Prostate gland (tissue), 2 donors: ENCODE data around the gene MCM10. TPM values are rescaled to one million over a fixed set of nuclear protein-coding genes. Genes with fewer than 3 reads are reported as not detected.
"Not testable (repeated sequence)": the region's sequence is repeated elsewhere in the genome, so short reads cannot be mapped to it uniquely, and the experiment has no call there.

ENCODE experiments used
- DNase-seq: peaks from one replicate; pipeline ENCODE4 v3.0.0-alpha.2; 2019; ENCODE audit warnings: low spot score
- H3K27ac ChIP-seq, 2 donors: fragments of 200-600 bp; sonication (generic); 2 replicates each; pipeline ENCODE4 v1.5.1; 2017 to 2019
- H3K27me3 ChIP-seq: fragments of 200-600 bp; sonication (generic); replicated peaks from 2 replicates; pipeline ENCODE4 v1.5.1; 2019; ENCODE audit not compliant: insufficient read depth
- H3K36me3 ChIP-seq, 2 donors: fragments of 200-600 bp; sonication (generic); 1 replicate in 1 of 2; 2 replicates in 1 of 2; pipeline versions ENCODE4 v1.5.1 to v1.8.1; 2017 to 2019
- H3K4me1 ChIP-seq: fragments of 200-600 bp; sonication (generic); replicated peaks from 2 replicates; pipeline ENCODE4 v1.5.1; 2019
- H3K4me3 ChIP-seq, 2 donors: fragments of 200-600 bp; sonication (generic); 2 replicates each; pipeline ENCODE4 v1.5.1; 2017 to 2019
- H3K9me3 ChIP-seq: fragments of 200-600 bp; sonication (generic); 2 replicates; pipeline ENCODE4 v1.5.1; 2017
- POLR2A ChIP-seq: fragments of 450-650 bp; IDR thresholded peaks from one replicate; pipeline ENCODE4 v1.6.1; 2016; ENCODE audit warnings: antibody characterized with exemption, mild to moderate bottlenecking
- POLR2AphosphoS5 ChIP-seq: sonication (generic); formaldehyde crosslinking; IDR thresholded peaks from one replicate; pipeline ENCODE4 v1.6.1; 2017; ENCODE audit warnings: antibody characterized with exemption
- WGBS: methylation state at CpG from one replicate; pipeline ENCODE4 v1.1.5; 2018; 5-methylcytosine and 5-hydroxymethylcytosine counted together
- intact Hi-C: fragments of 100-400 bp; cut with DNase I; formaldehyde crosslinking; loops from one replicate; pipeline ENCODE4 v1.14.2; 2022
- total RNA-seq, 2 donors: library from RNA; depleted of rRNA; stranded (reverse); fragments of >200 nt; gene quantifications; one replicate each; pipeline ENCODE4 v1.1.0, GENCODE V29; 2016
- TF ChIP-seq, protein P1 (sequence below), 4 experiments: fragments of 200-600 bp in 2 of 4; fragments of 450-650 bp in 2 of 4; sonication (generic) in 2 of 4; IDR thresholded peaks; 1 replicate in 3 of 4; 2 replicates in 1 of 4; pipeline ENCODE4 v1.5.1; 2016 to 2019; ENCODE audit warnings: antibody characterized with exemption in 4 of 4, mild to moderate bottlenecking in 2 of 4, moderate library complexity in 2 of 4

MCM10 gene
- total RNA-seq, 2 donors from 2014 or later, result 0.55 to 1.6 TPM

DNA sequence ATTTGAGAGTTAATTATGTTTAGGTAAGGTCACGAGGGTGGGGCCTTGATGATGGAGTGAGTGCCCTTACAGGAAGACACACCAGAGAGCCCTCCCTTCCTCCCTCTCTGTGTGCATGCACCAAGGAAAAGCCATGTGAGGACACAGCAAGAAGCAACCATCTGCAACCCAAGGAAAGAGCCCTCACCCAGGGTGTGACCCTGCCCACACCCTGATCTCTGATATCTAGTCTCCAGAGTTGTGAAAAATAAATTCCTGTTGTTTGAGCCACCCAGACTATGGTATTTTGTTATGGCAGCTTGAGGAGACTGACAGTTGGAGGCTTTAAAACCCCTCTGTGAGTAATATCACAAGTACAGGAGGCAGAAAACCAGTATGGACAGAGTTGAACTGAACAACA is 15.0 kb upstream of the MCM10 start:
- TF ChIP-seq POLR2A (no peak), POLR2AphosphoS5 (no peak)
- TF ChIP-seq, protein P1, sequence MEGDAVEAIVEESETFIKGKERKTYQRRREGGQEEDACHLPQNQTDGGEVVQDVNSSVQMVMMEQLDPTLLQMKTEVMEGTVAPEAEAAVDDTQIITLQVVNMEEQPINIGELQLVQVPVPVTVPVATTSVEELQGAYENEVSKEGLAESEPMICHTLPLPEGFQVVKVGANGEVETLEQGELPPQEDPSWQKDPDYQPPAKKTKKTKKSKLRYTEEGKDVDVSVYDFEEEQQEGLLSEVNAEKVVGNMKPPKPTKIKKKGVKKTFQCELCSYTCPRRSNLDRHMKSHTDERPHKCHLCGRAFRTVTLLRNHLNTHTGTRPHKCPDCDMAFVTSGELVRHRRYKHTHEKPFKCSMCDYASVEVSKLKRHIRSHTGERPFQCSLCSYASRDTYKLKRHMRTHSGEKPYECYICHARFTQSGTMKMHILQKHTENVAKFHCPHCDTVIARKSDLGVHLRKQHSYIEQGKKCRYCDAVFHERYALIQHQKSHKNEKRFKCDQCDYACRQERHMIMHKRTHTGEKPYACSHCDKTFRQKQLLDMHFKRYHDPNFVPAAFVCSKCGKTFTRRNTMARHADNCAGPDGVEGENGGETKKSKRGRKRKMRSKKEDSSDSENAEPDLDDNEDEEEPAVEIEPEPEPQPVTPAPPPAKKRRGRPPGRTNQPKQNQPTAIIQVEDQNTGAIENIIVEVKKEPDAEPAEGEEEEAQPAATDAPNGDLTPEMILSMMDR (IDR thresholded peaks at IDR 0.05), result no peak
- Histone ChIP-seq H3K27me3 (no peaks in the 10 kb centered on the region), H3K4me1 (no peaks in the 10 kb centered on the region), H3K9me3 (no peaks in the 10 kb centered on the region), H3K36me3 (no peaks in the 10 kb centered on the region), H3K27ac (no peak overlapping the region), H3K4me3 (no peak overlapping the region)
- intact Hi-C loops, result no loop called here
- 86% methylated on average over 1 of the region's 1 CpG for WGBS
- no peak for DNase-seq

DNA sequence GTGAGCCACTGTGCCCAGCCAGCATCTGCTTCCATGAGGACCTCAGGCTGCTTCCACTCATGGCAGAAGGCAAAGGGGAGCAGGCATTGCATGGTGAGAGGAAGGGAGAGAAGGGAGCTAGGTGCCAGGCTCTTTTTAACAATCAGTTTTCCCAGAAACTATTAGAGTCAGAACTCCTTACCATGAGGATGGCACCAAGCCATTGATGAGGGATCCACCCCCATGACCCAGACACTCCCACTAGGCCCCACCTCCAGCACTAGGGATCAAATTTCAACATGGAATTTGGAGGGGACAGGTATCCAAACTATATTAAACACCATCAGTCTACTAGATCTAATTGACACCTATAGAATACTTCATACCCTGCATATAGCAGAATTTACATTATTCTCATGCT is 14.2 kb upstream of the MCM10 start:
- Histone ChIP-seq H3K36me3 (no peaks in the 10 kb centered on the region), H3K4me3 (no peak overlapping the region), H3K27ac (no peak overlapping the region), H3K9me3 (no peaks in the 10 kb centered on the region), H3K27me3 (no peaks in the 10 kb centered on the region), H3K4me1 (no peaks in the 10 kb centered on the region)
- no peak for DNase-seq
- TF ChIP-seq, protein P1 (IDR thresholded peaks at IDR 0.05), result no peak
- no peak for TF ChIP-seq POLR2AphosphoS5
- TF ChIP-seq POLR2A, result no peak
- intact Hi-C loops, result no loop called here

DNA sequence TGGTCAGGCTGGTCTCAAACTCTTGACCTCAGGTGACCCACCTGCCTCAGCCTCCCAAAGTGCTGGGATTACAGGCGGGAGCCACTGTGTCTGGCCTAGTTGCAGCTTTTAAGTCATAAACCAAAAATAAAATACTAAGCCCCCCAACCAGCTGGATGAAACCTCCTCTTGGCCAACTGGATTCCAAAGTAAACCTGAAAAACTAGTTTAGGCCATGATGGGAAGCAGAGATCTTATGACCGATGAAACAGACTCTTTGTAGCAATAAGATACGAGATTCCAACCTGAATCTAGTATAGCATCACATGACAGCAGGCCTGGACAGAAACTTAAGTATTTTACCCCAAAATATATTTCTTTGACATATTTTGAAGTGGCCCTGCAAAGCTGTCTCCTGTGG is 9.1 kb upstream of the MCM10 start:
- no peak overlapping the region for H3K4me3 ChIP-seq
- no peaks in the 10 kb centered on the region for H3K27me3 ChIP-seq
- no peaks in the 10 kb centered on the region for H3K36me3 ChIP-seq
- no peaks in the 10 kb centered on the region for H3K9me3 ChIP-seq
- DNase-seq, result no peak
- H3K4me1 ChIP-seq, result no peaks in the 10 kb centered on the region
- 65% methylated on average over 3 of the region's 3 CpGs for WGBS
- no peak overlapping the region for H3K27ac ChIP-seq
- intact Hi-C loops, result no loop called here
- TF ChIP-seq, protein P1 (IDR thresholded peaks at IDR 0.05), result no peak

DNA sequence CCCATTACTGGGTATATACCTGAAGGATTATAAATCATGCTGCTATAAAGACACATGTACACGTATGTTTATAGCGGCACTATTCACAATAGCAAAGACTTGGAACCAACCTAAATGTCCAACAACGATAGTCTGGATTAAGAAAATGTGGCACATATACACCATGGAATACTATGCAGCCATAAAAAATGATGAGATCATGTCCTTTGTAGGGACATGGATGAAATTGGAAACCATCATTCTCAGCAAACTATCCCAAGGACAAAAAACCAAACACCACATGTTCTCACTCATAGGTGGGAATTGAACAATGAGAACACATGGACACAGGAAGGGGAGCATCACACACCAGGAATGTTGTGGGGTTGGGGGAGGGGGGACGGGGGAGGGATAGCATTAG is 5.5 kb upstream of the MCM10 start:
- DNase-seq, H3K36me3 ChIP-seq, H3K4me1 ChIP-seq, H3K27me3 ChIP-seq, intact Hi-C loops, H3K9me3 ChIP-seq, H3K4me3 ChIP-seq, H3K27ac ChIP-seq: not testable (repeated sequence)
- WGBS, result 86% methylated on average over 4 of the region's 4 CpGs

DNA sequence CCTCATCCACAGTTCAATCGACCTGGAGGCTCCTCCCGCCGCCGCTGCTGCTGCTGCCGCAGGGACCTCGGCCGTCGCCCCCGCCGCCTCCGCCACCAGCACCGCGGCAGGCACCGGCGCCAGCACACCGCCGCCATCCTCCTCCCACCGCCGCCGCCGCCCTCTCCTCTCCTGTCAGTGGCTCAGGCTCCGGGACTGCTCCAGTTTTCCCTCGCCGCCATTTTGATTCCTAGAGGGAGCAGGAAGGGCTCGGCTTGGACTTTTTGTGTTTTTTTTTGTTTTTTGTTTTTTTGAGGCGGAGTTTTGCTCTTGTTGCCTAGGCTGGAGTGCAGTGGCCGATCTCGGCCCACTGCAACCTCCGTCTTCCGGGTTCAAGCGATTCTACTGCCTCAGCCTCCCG is 3.0 kb upstream of the MCM10 start:
- WGBS, result 74% methylated on average over 31 of the region's 32 CpGs
- TF ChIP-seq, protein P1 (IDR thresholded peaks at IDR 0.05), result no peak
- TF ChIP-seq POLR2A, result no peak
- TF ChIP-seq POLR2AphosphoS5, result no peak
- Histone ChIP-seq H3K4me1 (no peaks in the 10 kb centered on the region), H3K36me3 (no peaks in the 10 kb centered on the region), H3K27ac (no peak overlapping the region), H3K4me3 (no peak overlapping the region), H3K9me3 (no peaks in the 10 kb centered on the region), H3K27me3 (no peaks in the 10 kb centered on the region)
- DNase-seq, result no peak
- intact Hi-C loops, result no loop called here
